GM12878 (cell line): ENCODE results near the gene C5orf52. TPM values are rescaled to one million over a fixed set of nuclear protein-coding genes. Genes with fewer than 3 reads are reported as not detected.

Experiments
- ATAC-seq: fragments of 200-7000 bp; cut with Tn5 transposase; 3 replicates; pipeline ENCODE4 v1.9.1; 2020; ENCODE audit warnings: mild to moderate bottlenecking, moderate library complexity
- Bru-seq: library from RNA; stranded (reverse); fragments of 400-500 nt; gene quantifications from one replicate; lab custom pipeline; 2021; lab: Mats Ljungman, UMichigan
- BruChase-seq, 2 experiments: library from RNA; stranded (reverse); fragments of 400-500 nt; gene quantifications; one replicate each; lab custom pipeline; 2021; lab: Mats Ljungman, UMichigan
- BruUV-seq: library from RNA; stranded (reverse); fragments of 400-500 nt; replicated peaks from 2 replicates; lab custom pipeline; 2021; lab: Mats Ljungman, UMichigan
- CTCF ChIA-PET: fragments of 300-600 bp; sonication (Branson Sonifier 250); formaldehyde crosslinking; extraction: SDS; loops from one replicate; lab custom pipeline; 2021; ENCODE audit warnings: inconsistent platforms; lab: Yijun Ruan, JAX
- POLR2A ChIA-PET: fragments of 350-600 bp; formaldehyde crosslinking; extraction: SDS; loops from one replicate; lab custom pipeline; 2021; ENCODE audit warnings: inconsistent platforms; lab: Charles Lee
- RAD21 ChIA-PET: fragments of 300-600 bp; sonication (Branson Sonifier 250); formaldehyde crosslinking; loops from one replicate; lab custom pipeline; 2023; ENCODE audit warnings: antibody characterized with exemption; ENCODE audit not compliant: unreplicated experiment; lab: Charles Lee
- SMC1A ChIA-PET: fragments of 300-600 bp; sonication (Branson Sonifier 250); formaldehyde crosslinking; loops from one replicate; lab custom pipeline; 2023; ENCODE audit not compliant: unreplicated experiment, uncharacterized antibody; lab: Charles Lee
- DNase-seq: peaks from one replicate; pipeline ENCODE4 v3.0.0-alpha.2; 2011; ENCODE audit warnings: low read depth, low spot score
- FAIRE-seq: peaks from 3 replicates; lab custom pipeline; 2011; peaks lifted over from hg19 to GRCh38; lab: Jason Lieb, UNC
- H2AFZ ChIP-seq: 2 replicates; pipeline ENCODE4 v1.6.0; 2011; ENCODE audit warnings: low read depth, low read length, control low read depth; ENCODE audit not compliant: control insufficient read depth
- H3K27ac ChIP-seq: 2 replicates; pipeline ENCODE4 v1.5.1; 2011; ENCODE audit warnings: control low read depth; ENCODE audit not compliant: control insufficient read depth, insufficient read depth
- H3K27me3 ChIP-seq, 2 experiments: replicated peaks in 1 of 2; 2 replicates each; pipeline versions ENCODE4 v1.6.0 to v1.6.1; 2011; ENCODE audit warnings: low read length in 1 of 2; ENCODE audit not compliant: control insufficient read depth in 2 of 2, insufficient read depth in 2 of 2
- H3K36me3 ChIP-seq, 2 experiments: 2 replicates each; pipeline ENCODE4 v1.5.1; 2011; ENCODE audit warnings: low read length in 1 of 2; ENCODE audit not compliant: control insufficient read depth in 2 of 2, insufficient read depth in 2 of 2
- H3K4me1 ChIP-seq: 2 replicates; pipeline ENCODE4 v1.6.1; 2011; ENCODE audit warnings: mild to moderate bottlenecking, low read length, moderate library complexity, mixed read lengths; ENCODE audit not compliant: control insufficient read depth, insufficient read depth
- H3K4me2 ChIP-seq: 2 replicates; pipeline ENCODE4 v1.6.0; 2011; ENCODE audit warnings: control low read depth; ENCODE audit not compliant: control insufficient read depth, insufficient read depth
- H3K4me3 ChIP-seq: fragments of 200-600 bp; sonication (generic); 2 replicates; pipeline ENCODE4 v1.5.1; 2016
- H3K79me2 ChIP-seq: 2 replicates; pipeline ENCODE4 v1.6.0; 2011; ENCODE audit warnings: low read length; ENCODE audit not compliant: control insufficient read depth, insufficient read depth
- H3K9ac ChIP-seq: 2 replicates; pipeline ENCODE4 v1.8.0; 2011; ENCODE audit warnings: low read length, control low read depth, mixed read lengths; ENCODE audit not compliant: control insufficient read depth, insufficient read depth
- H3K9me3 ChIP-seq: replicated peaks from 3 replicates; pipeline ENCODE4 v1.5.1; 2011; ENCODE audit warnings: mild to moderate bottlenecking, low read length; ENCODE audit not compliant: control insufficient read depth, insufficient read depth
- H4K20me1 ChIP-seq: 2 replicates; pipeline ENCODE4 v1.6.0; 2011; ENCODE audit not compliant: control insufficient read depth, insufficient read depth
- BHLHE40 ChIP-seq, 2 experiments: fragments of 450-650 bp in 1 of 2; IDR thresholded peaks; 2 replicates each; pipeline ENCODE4 v1.6.1; 2011 to 2017; ENCODE audit warnings: low read depth in 2 of 2, borderline replicate concordance in 1 of 2, improper control_type of control experiment in 1 of 2, low read length in 1 of 2, mild to moderate bottlenecking in 1 of 2
- BMI1 ChIP-seq: fragments of 450-650 bp; IDR thresholded peaks from 2 replicates; pipeline ENCODE4 v1.6.1; 2016; ENCODE audit warnings: mild to moderate bottlenecking, moderate library complexity, borderline replicate concordance
- IKZF2 ChIP-seq, 2 experiments: fragments of 450-650 bp; IDR thresholded peaks; 2 replicates each; pipeline ENCODE4 v1.6.1; 2017; ENCODE audit warnings: mild to moderate bottlenecking in 2 of 2, moderate library complexity in 2 of 2
- MEF2B ChIP-seq: fragments of 450-650 bp; IDR thresholded peaks from 2 replicates; pipeline ENCODE4 v1.6.1; 2018; ENCODE audit warnings: mild to moderate bottlenecking, moderate library complexity; ENCODE audit not compliant: partially characterized antibody, poor library complexity, severe bottlenecking
- NFIC ChIP-seq: IDR thresholded peaks from 2 replicates; pipeline ENCODE4 v1.6.1; 2012; ENCODE audit warnings: low read depth, mild to moderate bottlenecking, inconsistent platforms, low read length, moderate library complexity
- NFYA ChIP-seq: IDR thresholded peaks from 2 replicates; pipeline ENCODE4 v1.6.1; 2011; ENCODE audit warnings: low read depth, mild to moderate bottlenecking, low read length, improper control_type of control experiment, borderline replicate concordance
- RUNX3 ChIP-seq: IDR thresholded peaks from 2 replicates; pipeline ENCODE4 v1.6.1; 2012; ENCODE audit warnings: low read length, inconsistent platforms
- SPI1 ChIP-seq: IDR thresholded peaks from 2 replicates; pipeline ENCODE4 v1.6.1; 2011; ENCODE audit warnings: low read depth, mild to moderate bottlenecking, low read length, moderate library complexity, borderline replicate concordance; ENCODE audit not compliant: insufficient read depth
- YY1 ChIP-seq: IDR thresholded peaks from 2 replicates; pipeline ENCODE4 v1.6.1; 2011; ENCODE audit warnings: low read depth, mild to moderate bottlenecking, low read length
- WGBS: methylation state at CpG from one replicate; pipeline ENCODE4 v1.1.6; 2016; ENCODE audit warnings: low lambda C conversion rate; ENCODE audit not compliant: insufficient replicate concordance, insufficient coverage; ENCODE audit errors: missing lambda C conversion rate; 5-methylcytosine and 5-hydroxymethylcytosine counted together
- in situ Hi-C: fragments of 300-500 bp; cut with MboI; formaldehyde crosslinking; loops from 9 replicates; pipeline ENCODE4 v1.14.3; 2018; ENCODE audit warnings: mixed read lengths
- intact Hi-C: fragments of 100-400 bp; cut with micrococcal nuclease; formaldehyde crosslinking; loops from one replicate; pipeline ENCODE4 v1.14.2; 2022; ENCODE audit not compliant: unreplicated experiment
- long read RNA-seq, 2 experiments: library from polyadenylated mRNA; unstranded; transcript quantifications; one replicate each; pipeline ENCODE4 v2.0.0, GENCODE V29; 2019 to 2020
- polyA minus RNA-seq, 3 experiments: library from RNA; depleted of rRNA, polyadenylated mRNA; stranded (reverse); fragments of >200 nt; gene quantifications; 2 replicates each; pipeline ENCODE4 v1.2.3, GENCODE V29; 2011
- polyA plus RNA-seq, 11 experiments: library from polyadenylated mRNA; depleted of rRNA in 4 of 11; unstranded in 6 of 11; stranded (reverse) in 5 of 11; fragments of >200 nt; fragmentation: Nextera tagmentation in 4 of 11; fragmentation: Illumina TruSeq in 1 of 11; extraction: Ambion mirVana in 4 of 11; extraction: Trizol in 1 of 11; gene quantifications; 1 replicate in 1 of 11; 2 replicates in 10 of 11; pipeline versions ENCODE4 v1.2.1 to v1.2.3, GENCODE V29; 2011 to 2016; ENCODE audit warnings: inconsistent platforms in 2 of 11, missing spikeins in 2 of 11, low read depth in 1 of 11
- total RNA-seq, 4 experiments: library from RNA; depleted of rRNA in 3 of 4; stranded (reverse); fragments of >200 nt in 3 of 4; fragmentation: Illumina TruSeq in 1 of 4; extraction: Trizol in 1 of 4; gene quantifications; 2 replicates each; pipeline versions ENCODE4 v1.2.1 to v1.2.3, GENCODE V29; 2013 to 2021
- TF ChIP-seq, protein P1 (sequence below): fragments of 450-650 bp; IDR thresholded peaks from 2 replicates; pipeline ENCODE4 v1.6.1; 2017; ENCODE audit warnings: mild to moderate bottlenecking
- TF ChIP-seq, protein P2 (sequence below): IDR thresholded peaks from 2 replicates; pipeline ENCODE4 v1.6.1; 2012; ENCODE audit warnings: low read depth, low read length, improper control_type of control experiment

The C5orf52 gene
- not detected in 2 replicates for total RNA-seq (2013; cell fraction: nucleolus; rRNA removed)
- total RNA-seq (2014; rRNA removed) = not detected in 2 replicates
- total RNA-seq (2014; rRNA removed; fragmentation: Illumina TruSeq; extraction: Trizol) = not detected in 2 replicates
- not detected in 2 replicates for total RNA-seq (2021)
- polyA plus RNA-seq (2011; ENCODE audit: low read depth) = not detected
- not detected in 2 replicates for polyA plus RNA-seq (2011; rRNA removed)
- not detected in 2 replicates for polyA plus RNA-seq (2011; cell fraction: cytosol; rRNA removed)
- polyA plus RNA-seq (2011; cell fraction: nucleus; rRNA removed) = not detected in 2 replicates
- polyA plus RNA-seq (2012) = not detected in 2 replicates
- polyA plus RNA-seq (2014; fragmentation: Illumina TruSeq; extraction: Trizol) = not detected in 2 replicates
- not detected for polyA plus RNA-seq (2014; fragmentation: Nextera tagmentation; extraction: Ambion mirVana)
- polyA plus RNA-seq (2014; rRNA removed) = not detected in 2 replicates
- polyA plus RNA-seq (2016; fragmentation: Nextera tagmentation; extraction: Ambion mirVana) = not detected
- polyA minus RNA-seq (2011; rRNA and poly(A)+ RNA removed) = not detected in 2 replicates
- not detected in 2 replicates for polyA minus RNA-seq (2011; cell fraction: cytosol; rRNA and poly(A)+ RNA removed)
- polyA minus RNA-seq (2011; cell fraction: nucleus; rRNA and poly(A)+ RNA removed) = not detected in 2 replicates
- Bru-seq, nascent RNA = percentile 13 among the genes with signal in this experiment
- not detected for BruChase-seq, experiment 1, labeled RNA remaining after a 6-hour chase
- percentile 9 among the genes with signal in this experiment for BruChase-seq, experiment 2, labeled RNA remaining after a 2-hour chase
- long read RNA-seq, experiment 1 = 0 reads
- long read RNA-seq, experiment 2 = 0 reads

DNA sequence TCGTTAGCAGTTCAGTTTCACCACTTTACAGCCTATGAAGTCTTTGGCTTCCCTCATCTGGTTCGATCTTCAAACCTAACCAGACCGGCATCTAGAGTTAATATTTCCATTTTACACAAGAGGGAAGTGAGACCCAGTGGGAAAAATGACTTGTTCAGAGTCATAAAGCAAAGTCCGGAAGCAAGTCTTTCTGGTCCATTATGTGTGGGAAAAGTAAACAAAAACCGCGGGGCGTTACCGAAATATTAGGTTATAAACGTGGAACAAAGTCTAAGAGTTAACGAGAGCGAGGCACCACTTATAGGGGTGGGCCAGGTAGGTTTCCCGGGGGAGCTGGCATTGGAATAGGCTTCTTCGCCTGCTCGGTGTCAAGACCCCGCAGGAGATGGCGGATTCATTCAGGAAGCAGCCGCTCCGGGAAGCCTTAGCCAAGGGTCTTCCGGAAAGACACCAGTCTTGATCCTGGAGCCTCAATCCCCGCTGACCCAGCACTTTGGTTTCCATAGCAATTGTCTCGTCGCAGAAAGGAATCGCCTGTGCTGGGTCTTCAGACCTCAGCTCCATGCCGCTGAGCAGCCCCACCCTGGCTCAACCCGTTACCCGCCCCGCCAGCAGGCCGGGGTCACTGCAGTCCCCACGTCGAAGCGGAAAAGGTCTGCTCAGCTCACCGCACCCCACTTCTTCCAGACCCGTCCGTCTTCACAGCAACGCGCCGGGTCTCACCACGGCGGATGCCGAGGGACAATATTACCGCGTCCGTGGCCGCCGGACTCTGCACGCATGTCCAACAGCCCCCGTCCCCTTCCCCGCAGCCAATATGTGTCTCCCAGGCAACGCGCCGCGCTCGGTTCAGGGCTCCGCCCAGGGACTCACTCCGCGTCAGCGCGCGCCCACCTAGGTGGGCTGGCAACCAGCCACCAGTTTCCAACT, at the start of gene C5orf52:
Gene C5orf52, plus strand, starts transcription at position 872 of the 930 bp plus-strand sequence. CDS start 82 bp downstream, outside the sequence.
- peaks cover 5% of the 10 kb centered on the region for H3K4me1 ChIP-seq
- SMC1A ChIA-PET = interaction anchor here (0.8 to 5.4 kb wide), 8 partner anchors 10 to 239 kb away, joined by 3 to 52 read pairs (median 5); partner anchors contain the start of gene LSM11
- no peak within 1 kb of the TSS for H3K27ac ChIP-seq
- TSS peak; percentile 87 for BruUV-seq
- intact Hi-C loops (loop anchor here (1.0 to 5.0 kb wide), 2 partner anchors 72 to 99 kb away; partner anchors contain the start of gene LSM11), in situ Hi-C loops (loop anchor here (5.0 kb wide), 1 partner anchor 71 kb away; the partner anchor contains the start of gene LSM11)
- no peaks in the 10 kb centered on the region for H3K9me3 ChIP-seq
- no peaks in the 10 kb centered on the region for H3K79me2 ChIP-seq
- no peaks in the 10 kb centered on the region for H4K20me1 ChIP-seq
- no peak for FAIRE-seq
- no peaks in the 10 kb centered on the region; a peak in 3 of 4 replicates for H3K27me3 ChIP-seq
- H3K9ac ChIP-seq = peak within 1 kb of the TSS; percentile 19
- peak within 1 kb of the TSS; percentile 68 for H3K4me3 ChIP-seq
- peak; percentile 72 for ATAC-seq
- RAD21 ChIA-PET = interaction anchor here (0.6 to 3.2 kb wide), 13 partner anchors 46 to 238 kb away, joined by 3 to 30 read pairs (median 3); partner anchors contain the start of genes LSM11 and THG1L
- peak; percentile 23 for DNase-seq
- WGBS = 2% methylated on average over 58 of the region's 59 CpGs
- H3K36me3 ChIP-seq = no peaks in the 10 kb centered on the region
- peak within 1 kb of the TSS; percentile 78 for H2AFZ ChIP-seq
- H3K4me2 ChIP-seq = peak within 1 kb of the TSS; percentile 73
- CTCF ChIA-PET = interaction anchor here (0.7 to 8.0 kb wide), 13 partner anchors 8 to 522 kb away, joined by 3 to 95 read pairs (median 4); partner anchors contain the start of genes LSM11 and THG1L
- POLR2A ChIA-PET = interaction anchor here (0.6 to 0.8 kb wide), 4 partner anchors 48 to 90 kb away, joined by 3 read pairs; no protein-coding TSS in a partner anchor
- TF ChIP-seq SPI1 = peak; percentile 65
- TF ChIP-seq, protein P1, sequence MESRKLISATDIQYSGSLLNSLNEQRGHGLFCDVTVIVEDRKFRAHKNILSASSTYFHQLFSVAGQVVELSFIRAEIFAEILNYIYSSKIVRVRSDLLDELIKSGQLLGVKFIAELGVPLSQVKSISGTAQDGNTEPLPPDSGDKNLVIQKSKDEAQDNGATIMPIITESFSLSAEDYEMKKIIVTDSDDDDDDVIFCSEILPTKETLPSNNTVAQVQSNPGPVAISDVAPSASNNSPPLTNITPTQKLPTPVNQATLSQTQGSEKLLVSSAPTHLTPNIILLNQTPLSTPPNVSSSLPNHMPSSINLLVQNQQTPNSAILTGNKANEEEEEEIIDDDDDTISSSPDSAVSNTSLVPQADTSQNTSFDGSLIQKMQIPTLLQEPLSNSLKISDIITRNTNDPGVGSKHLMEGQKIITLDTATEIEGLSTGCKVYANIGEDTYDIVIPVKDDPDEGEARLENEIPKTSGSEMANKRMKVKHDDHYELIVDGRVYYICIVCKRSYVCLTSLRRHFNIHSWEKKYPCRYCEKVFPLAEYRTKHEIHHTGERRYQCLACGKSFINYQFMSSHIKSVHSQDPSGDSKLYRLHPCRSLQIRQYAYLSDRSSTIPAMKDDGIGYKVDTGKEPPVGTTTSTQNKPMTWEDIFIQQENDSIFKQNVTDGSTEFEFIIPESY = no peak
- peak; percentile 39 for TF ChIP-seq RUNX3
- peak; percentile 41 to 43; a peak in 3 of 4 replicates for TF ChIP-seq IKZF2 (IDR thresholded peaks at IDR 0.05)
- TF ChIP-seq MEF2B = no peak
- TF ChIP-seq, protein P2, sequence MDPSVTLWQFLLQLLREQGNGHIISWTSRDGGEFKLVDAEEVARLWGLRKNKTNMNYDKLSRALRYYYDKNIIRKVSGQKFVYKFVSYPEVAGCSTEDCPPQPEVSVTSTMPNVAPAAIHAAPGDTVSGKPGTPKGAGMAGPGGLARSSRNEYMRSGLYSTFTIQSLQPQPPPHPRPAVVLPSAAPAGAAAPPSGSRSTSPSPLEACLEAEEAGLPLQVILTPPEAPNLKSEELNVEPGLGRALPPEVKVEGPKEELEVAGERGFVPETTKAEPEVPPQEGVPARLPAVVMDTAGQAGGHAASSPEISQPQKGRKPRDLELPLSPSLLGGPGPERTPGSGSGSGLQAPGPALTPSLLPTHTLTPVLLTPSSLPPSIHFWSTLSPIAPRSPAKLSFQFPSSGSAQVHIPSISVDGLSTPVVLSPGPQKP = no peak
- TF ChIP-seq YY1 = no peak
- 0 out of 2 replicates have a peak, but pooled peaks have one; percentile 55 for TF ChIP-seq NFIC
- TF ChIP-seq BMI1 = peak; percentile 54; the same call in 1 of the 2 replicates
- TF ChIP-seq NFYA = no peak
- TF ChIP-seq BHLHE40 (IDR thresholded peaks at IDR 0.05; ENCODE audit: borderline replicate concordance in 1 of 2, low read depth in 2 of 2, low read length in 1 of 2) = 0 out of 4 replicates have a peak, but pooled peaks of 1 of the 2 experiments have one; percentile 11
